H9 (cell line): Measurements from ENCODE around the gene F11. TPM values are rescaled to one million over a fixed set of nuclear protein-coding genes. Genes with fewer than 3 reads are reported as not detected.

Experiments
- DNase-seq: peaks from one replicate; pipeline ENCODE4 v3.0.0-alpha.2; 2017
- H2AFZ ChIP-seq: one replicate; pipeline ENCODE4 v1.6.1; 2013; ENCODE audit warnings: mild to moderate bottlenecking, low read length, control low read depth, moderate library complexity
- H2AK5ac ChIP-seq: 2 replicates; pipeline ENCODE4 v1.6.1; 2013; ENCODE audit warnings: low read length, control low read depth, mixed read lengths; ENCODE audit not compliant: insufficient read length
- H2BK120ac ChIP-seq: one replicate; pipeline ENCODE4 v1.6.1; 2013; ENCODE audit warnings: low read depth, mild to moderate bottlenecking, low read length, control low read depth, inconsistent platforms; ENCODE audit not compliant: poor library complexity, severe bottlenecking
- H2BK12ac ChIP-seq: 2 replicates; pipeline ENCODE4 v1.6.1; 2013; ENCODE audit warnings: low read length, control low read depth, mixed read lengths, low read depth; ENCODE audit not compliant: insufficient read length
- H2BK15ac ChIP-seq: 2 replicates; pipeline ENCODE4 v1.6.1; 2013; ENCODE audit warnings: low read depth, low read length, control low read depth
- H2BK20ac ChIP-seq: one replicate; pipeline ENCODE4 v1.6.1; 2013; ENCODE audit warnings: low read depth, mild to moderate bottlenecking, low read length, control low read depth, inconsistent platforms; ENCODE audit not compliant: poor library complexity, severe bottlenecking
- H2BK5ac ChIP-seq: 2 replicates; pipeline ENCODE4 v1.6.1; 2013; ENCODE audit warnings: low read length, control low read depth, mixed read lengths; ENCODE audit not compliant: insufficient read length
- H3K14ac ChIP-seq: 2 replicates; pipeline ENCODE4 v1.6.1; 2013; ENCODE audit warnings: low read length, control low read depth; ENCODE audit not compliant: insufficient read depth
- H3K18ac ChIP-seq: 2 replicates; pipeline ENCODE4 v1.6.1; 2013; ENCODE audit warnings: low read depth, mild to moderate bottlenecking, mixed read lengths, low read length, control low read depth; ENCODE audit not compliant: insufficient read length
- H3K23ac ChIP-seq: 2 replicates; pipeline ENCODE4 v1.6.1; 2013; ENCODE audit warnings: low read length, control low read depth, mixed read lengths, low read depth; ENCODE audit not compliant: insufficient read length
- H3K23me2 ChIP-seq: 2 replicates; pipeline ENCODE4 v1.6.1; 2013; ENCODE audit warnings: low read depth, mild to moderate bottlenecking, mixed read lengths, low read length, control low read depth; ENCODE audit not compliant: insufficient read length, poor library complexity, severe bottlenecking
- H3K27ac ChIP-seq: 2 replicates; pipeline ENCODE4 v1.5.1; 2013; ENCODE audit warnings: low read length, control low read depth, mixed read lengths, low read depth; ENCODE audit not compliant: insufficient read length
- H3K27me3 ChIP-seq: 2 replicates; pipeline ENCODE4 v1.6.1; 2013; ENCODE audit warnings: low read length, control low read depth, inconsistent platforms; ENCODE audit not compliant: insufficient read depth
- H3K4ac ChIP-seq: 2 replicates; pipeline ENCODE4 v1.6.1; 2013; ENCODE audit warnings: low read depth, mild to moderate bottlenecking, control low read depth, inconsistent platforms, low read length, moderate library complexity
- H3K4me1 ChIP-seq: 2 replicates; pipeline ENCODE4 v1.6.1; 2013; ENCODE audit warnings: low read length, control low read depth, inconsistent platforms; ENCODE audit not compliant: insufficient read depth
- H3K4me2 ChIP-seq: 2 replicates; pipeline ENCODE4 v1.6.1; 2013; ENCODE audit warnings: low read length, control low read depth, mixed read lengths; ENCODE audit not compliant: insufficient read length, insufficient read depth
- H3K56ac ChIP-seq: 2 replicates; pipeline ENCODE4 v1.6.1; 2013; ENCODE audit warnings: low read depth, mild to moderate bottlenecking, mixed read lengths, low read length, control low read depth; ENCODE audit not compliant: insufficient read length
- H3K79me1 ChIP-seq: 2 replicates; pipeline ENCODE4 v1.6.1; 2013; ENCODE audit warnings: low read depth, mild to moderate bottlenecking, moderate library complexity, low read length, control low read depth, inconsistent platforms; ENCODE audit not compliant: insufficient read depth, poor library complexity, severe bottlenecking
- H3K79me2 ChIP-seq: 2 replicates; pipeline ENCODE4 v1.6.1; 2013; ENCODE audit warnings: low read length, control low read depth, inconsistent platforms; ENCODE audit not compliant: insufficient read depth
- H3K9ac ChIP-seq: 2 replicates; pipeline ENCODE4 v1.6.1; 2013; ENCODE audit warnings: low read length, control low read depth, mixed read lengths; ENCODE audit not compliant: insufficient read length; ENCODE audit errors: extremely low read depth
- H3K9me3 ChIP-seq: one replicate; pipeline ENCODE4 v1.6.1; 2013; ENCODE audit warnings: low read depth, low read length, inconsistent platforms; ENCODE audit not compliant: control insufficient read depth
- H3T11ph ChIP-seq: one replicate; pipeline ENCODE4 v1.6.1; 2013; ENCODE audit warnings: mild to moderate bottlenecking, low read length, control low read depth, inconsistent platforms
- H4K20me1 ChIP-seq: one replicate; pipeline ENCODE4 v1.6.1; 2013; ENCODE audit not compliant: control insufficient read depth, insufficient read length, insufficient read depth
- H4K5ac ChIP-seq: 2 replicates; pipeline ENCODE4 v1.6.1; 2013; ENCODE audit warnings: low read depth, mild to moderate bottlenecking, mixed read lengths, low read length, control low read depth; ENCODE audit not compliant: insufficient read length
- H4K8ac ChIP-seq: replicated peaks from 2 replicates; pipeline ENCODE4 v1.6.1; 2013; ENCODE audit warnings: low read length, control low read depth, mixed read lengths, low read depth; ENCODE audit not compliant: insufficient read length
- H4K91ac ChIP-seq: 2 replicates; pipeline ENCODE4 v1.6.1; 2013; ENCODE audit warnings: low read depth, mild to moderate bottlenecking, moderate library complexity, mixed read lengths, low read length, control low read depth; ENCODE audit not compliant: insufficient read length
- H3K27ac Mint-ChIP-seq, 3 experiments: 2 replicates in 2 of 3; 3 replicates in 1 of 3; pipeline ENCODE4 v1.8.0; 2020 to 2021; ENCODE audit warnings: mixed read lengths in 3 of 3, mild to moderate bottlenecking in 1 of 3, moderate library complexity in 1 of 3
- H3K27me3 Mint-ChIP-seq: 2 replicates; pipeline ENCODE4 v1.8.0; 2021; ENCODE audit warnings: low read depth, mild to moderate bottlenecking, moderate library complexity, mixed read lengths
- H3K36me3 Mint-ChIP-seq, 3 experiments: 2 replicates in 2 of 3; 3 replicates in 1 of 3; pipeline ENCODE4 v1.8.0; 2020 to 2021; ENCODE audit warnings: low read depth in 3 of 3, mixed read lengths in 3 of 3; ENCODE audit not compliant: insufficient read depth in 1 of 3
- H3K4me1 Mint-ChIP-seq, 2 experiments: 2 replicates each; pipeline ENCODE4 v1.8.0; 2020; ENCODE audit warnings: mixed read lengths in 2 of 2
- H3K4me3 Mint-ChIP-seq, 2 experiments: 2 replicates in 1 of 2; 3 replicates in 1 of 2; pipeline ENCODE4 v1.8.0; 2020 to 2021; ENCODE audit warnings: mild to moderate bottlenecking in 2 of 2, mixed read lengths in 2 of 2, moderate library complexity in 1 of 2
- H3K9me3 Mint-ChIP-seq, 2 experiments: 2 replicates in 1 of 2; 3 replicates in 1 of 2; pipeline ENCODE4 v1.8.0; 2020; ENCODE audit warnings: mild to moderate bottlenecking in 2 of 2, mixed read lengths in 2 of 2, moderate library complexity in 1 of 2
- whole genome bisulfite sequencing: extraction: QIAGEN DNeasy Blood & Tissue Kit; methylation state at CpG from one replicate; pipeline ENCODE4 v1.1.7; 2013; ENCODE audit warnings: missing lambda C conversion rate, low lambda C conversion rate, mixed read lengths; ENCODE audit not compliant: insufficient read length; ENCODE audit errors: extremely low coverage; 5-methylcytosine and 5-hydroxymethylcytosine counted together
- total RNA-seq: library from RNA; stranded (reverse); gene quantifications from 2 replicates; pipeline ENCODE4 v1.2.1, GENCODE V29; 2021
- TF ChIP-seq, protein P1 (sequence below): fragments of 200-600 bp; sonication (generic); conservative IDR thresholded peaks from 3 replicates; pipeline ENCODE4 v1.8.0; 2021; ENCODE audit warnings: antibody characterized with exemption, mild to moderate bottlenecking

Gene F11
- total RNA-seq, 1 experiment from 2014 or later = 0.50 TPM

GRCh38 chr4:186255122-186255521, 10.9 kb upstream of the F11 start:
- Mint-ChIP-seq H3K27me3 (no peaks in the 10 kb centered on the region), H3K4me3 (no peak overlapping the region), H3K27ac (no peak overlapping the region; a peak in 2 of 7 replicates), H3K4me1 (peaks cover 28 to 29% of the 10 kb centered on the region in 2 experiments), H3K9me3 (peaks cover 2 to 6% of the 10 kb centered on the region in 2 experiments; a peak in 3 of 5 replicates), H3K36me3 (peaks cover 18 to 44% (median 36%) of the 10 kb centered on the region in 3 experiments)
- Histone ChIP-seq H3K79me2 (no peaks in the 10 kb centered on the region), H3K23ac (no peak overlapping the region), H2AFZ (no peak overlapping the region), H2AK5ac (no peak overlapping the region), H3K18ac (no peak overlapping the region), H2BK15ac (no peak overlapping the region), H3K9ac (no peak overlapping the region), H3K79me1 (no peaks in the 10 kb centered on the region), H4K8ac (no peak overlapping the region), H4K91ac (no peak overlapping the region), H3K4me2 (no peak overlapping the region), H4K20me1 (no peaks in the 10 kb centered on the region), H3K23me2 (no peaks in the 10 kb centered on the region), H4K5ac (no peak overlapping the region), H3T11ph (no peak overlapping the region), H2BK120ac (no peak overlapping the region), H3K27me3 (no peaks in the 10 kb centered on the region), H3K14ac (no peak overlapping the region), H3K4ac (no peak overlapping the region), H2BK5ac (no peak overlapping the region), H3K9me3 (no peaks in the 10 kb centered on the region), H3K56ac (no peak overlapping the region), H2BK20ac (no peak overlapping the region), H2BK12ac (no peak overlapping the region), H3K4me1 (peaks cover 10% of the 10 kb centered on the region; the same call in 1 of the 2 replicates), H3K27ac (no peak overlapping the region)
- no peak for DNase-seq
- WGBS = no CpG with 5 or more reads among the region's 3 CpGs
- TF ChIP-seq, protein P1, sequence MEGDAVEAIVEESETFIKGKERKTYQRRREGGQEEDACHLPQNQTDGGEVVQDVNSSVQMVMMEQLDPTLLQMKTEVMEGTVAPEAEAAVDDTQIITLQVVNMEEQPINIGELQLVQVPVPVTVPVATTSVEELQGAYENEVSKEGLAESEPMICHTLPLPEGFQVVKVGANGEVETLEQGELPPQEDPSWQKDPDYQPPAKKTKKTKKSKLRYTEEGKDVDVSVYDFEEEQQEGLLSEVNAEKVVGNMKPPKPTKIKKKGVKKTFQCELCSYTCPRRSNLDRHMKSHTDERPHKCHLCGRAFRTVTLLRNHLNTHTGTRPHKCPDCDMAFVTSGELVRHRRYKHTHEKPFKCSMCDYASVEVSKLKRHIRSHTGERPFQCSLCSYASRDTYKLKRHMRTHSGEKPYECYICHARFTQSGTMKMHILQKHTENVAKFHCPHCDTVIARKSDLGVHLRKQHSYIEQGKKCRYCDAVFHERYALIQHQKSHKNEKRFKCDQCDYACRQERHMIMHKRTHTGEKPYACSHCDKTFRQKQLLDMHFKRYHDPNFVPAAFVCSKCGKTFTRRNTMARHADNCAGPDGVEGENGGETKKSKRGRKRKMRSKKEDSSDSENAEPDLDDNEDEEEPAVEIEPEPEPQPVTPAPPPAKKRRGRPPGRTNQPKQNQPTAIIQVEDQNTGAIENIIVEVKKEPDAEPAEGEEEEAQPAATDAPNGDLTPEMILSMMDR = no peak
